Measurements from ENCODE around the gene ZNF516.

ZNF516 gene

DNA sequence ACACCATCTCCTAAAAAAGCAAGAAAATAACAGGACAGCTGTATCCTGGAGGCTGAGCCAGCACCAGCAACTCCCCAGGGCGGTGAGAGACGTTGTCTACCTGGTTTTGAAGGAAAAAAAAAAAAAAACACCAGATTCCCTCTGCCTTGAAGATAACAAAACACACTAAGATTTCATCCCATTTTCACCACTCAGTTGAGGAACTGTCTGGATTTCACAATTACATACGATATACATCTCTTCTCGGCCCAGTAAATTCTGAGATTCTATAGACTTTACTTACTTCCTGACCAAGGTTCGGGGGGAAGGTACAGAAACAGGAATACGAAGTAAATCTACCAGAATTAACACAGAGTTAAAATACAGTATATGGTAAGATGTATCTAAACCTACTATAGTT, 8.5 kb downstream of the ZNF516 start:
- H3K4me2 ChIP-seq (ENCODE audit: insufficient read depth, low read length, poor library complexity, severe bottlenecking): no peak overlapping the region
- H2AK5ac ChIP-seq (ENCODE audit: low read depth, low read length): no peak overlapping the region
- no peak overlapping the region for H3K18ac ChIP-seq (ENCODE audit: low read length)
- no peaks in the 10 kb centered on the region for H3K9me3 ChIP-seq (replicated peaks in 1 of 2; ENCODE audit: control insufficient read depth in 2 of 2, insufficient read depth in 1 of 2, low read depth in 1 of 2, low read length in 2 of 2)
- no peak overlapping the region for H3K14ac ChIP-seq (ENCODE audit: low read length)
- H2BK12ac ChIP-seq (ENCODE audit: low read length): no peak overlapping the region
- no peak overlapping the region for H2BK5ac ChIP-seq (ENCODE audit: low read length)
- H4K91ac ChIP-seq (ENCODE audit: low read depth, low read length, poor library complexity): no peak overlapping the region
- no peak overlapping the region for H3K4me3 ChIP-seq (ENCODE audit: low read length in 2 of 2)
- peaks cover 10 to 36% of the 10 kb centered on the region in 2 donors for H3K4me1 ChIP-seq (ENCODE audit: control insufficient read depth in 2 of 2, insufficient read depth in 1 of 2, low read depth in 1 of 2, low read length in 2 of 2)
- H4K8ac ChIP-seq (ENCODE audit: low read depth, low read length): no peak overlapping the region
- no peak for DNase-seq (ENCODE audit: low spot score)
- no peak overlapping the region for H3K23ac ChIP-seq (ENCODE audit: low read depth, low read length, poor library complexity)
- H3K4ac ChIP-seq (ENCODE audit: low read length): no peak overlapping the region
- no peak overlapping the region for H3K27ac ChIP-seq (replicated peaks; ENCODE audit: low read length)
- no peak overlapping the region for H2AFZ ChIP-seq (ENCODE audit: low read length)
- no peak overlapping the region for H3K9ac ChIP-seq (ENCODE audit: low read depth, low read length, poor library complexity)
- peaks cover 0 to 32% of the 10 kb centered on the region in 2 donors for H3K36me3 ChIP-seq (replicated peaks in 1 of 2; ENCODE audit: control insufficient read depth in 2 of 2, insufficient read depth in 2 of 2, low read length in 2 of 2)
- WGBS, 2 donors (ENCODE audit: extremely low coverage in 2 of 2, insufficient read length in 2 of 2, insufficient replicate concordance in 1 of 2): no CpG with 5 or more reads among the region's 6 CpGs
- no peaks in the 10 kb centered on the region for H3K27me3 ChIP-seq (ENCODE audit: control insufficient read depth in 3 of 3, insufficient read depth in 3 of 3, low read depth in 1 of 3, low read length in 3 of 3)
- H2BK120ac ChIP-seq (ENCODE audit: low read depth, low read length): no peak overlapping the region
- no peak overlapping the region for H2BK15ac ChIP-seq (ENCODE audit: low read length)
- H3K79me1 ChIP-seq (ENCODE audit: low read depth, low read length): peaks cover 4% of the 10 kb centered on the region

DNA sequence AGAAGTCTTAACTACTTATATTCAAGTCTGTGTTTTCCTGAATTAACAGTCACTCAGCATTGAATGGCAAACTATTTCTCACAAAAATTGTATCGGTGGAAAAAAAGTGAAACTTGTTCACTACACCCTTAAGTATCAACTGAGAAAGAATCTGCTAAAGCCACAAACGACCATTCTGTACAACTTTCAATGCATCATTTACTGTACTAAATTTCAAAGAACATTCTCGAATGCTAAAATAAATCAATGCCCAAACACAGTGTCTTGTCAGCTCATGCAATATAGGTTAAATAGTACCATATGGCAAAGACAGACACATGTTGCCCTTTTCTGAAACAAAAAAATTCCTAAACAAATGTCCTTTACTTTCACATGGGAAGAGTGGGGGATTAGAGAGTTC, 9.0 kb downstream of the ZNF516 start:
- WGBS, 2 donors (ENCODE audit: extremely low coverage in 2 of 2, insufficient read length in 2 of 2, insufficient replicate concordance in 1 of 2): no CpG with 5 or more reads among the region's 3 CpGs
- Histone ChIP-seq H3K4ac (ENCODE audit: low read length) (no peak overlapping the region), H2BK15ac (ENCODE audit: low read length) (no peak overlapping the region), H3K4me2 (ENCODE audit: insufficient read depth, low read length, poor library complexity, severe bottlenecking) (no peak overlapping the region), H3K27ac (replicated peaks; ENCODE audit: low read length) (no peak overlapping the region), H2AFZ (ENCODE audit: low read length) (no peak overlapping the region), H3K4me3 (ENCODE audit: low read length in 2 of 2) (no peak overlapping the region), H3K18ac (ENCODE audit: low read length) (no peak overlapping the region), H4K91ac (ENCODE audit: low read depth, low read length, poor library complexity) (no peak overlapping the region), H3K14ac (ENCODE audit: low read length) (no peak overlapping the region), H2BK5ac (ENCODE audit: low read length) (no peak overlapping the region), H3K79me1 (ENCODE audit: low read depth, low read length) (peaks cover 4% of the 10 kb centered on the region), H2BK120ac (ENCODE audit: low read depth, low read length) (no peak overlapping the region), H2BK12ac (ENCODE audit: low read length) (no peak overlapping the region), H3K27me3 (ENCODE audit: control insufficient read depth in 3 of 3, insufficient read depth in 3 of 3, low read depth in 1 of 3, low read length in 3 of 3) (no peaks in the 10 kb centered on the region), H4K8ac (ENCODE audit: low read depth, low read length) (no peak overlapping the region), H3K23ac (ENCODE audit: low read depth, low read length, poor library complexity) (no peak overlapping the region), H2AK5ac (ENCODE audit: low read depth, low read length) (no peak overlapping the region), H3K9ac (ENCODE audit: low read depth, low read length, poor library complexity) (no peak overlapping the region), H3K9me3 (replicated peaks in 1 of 2; ENCODE audit: control insufficient read depth in 2 of 2, insufficient read depth in 1 of 2, low read depth in 1 of 2, low read length in 2 of 2) (no peaks in the 10 kb centered on the region), H3K4me1 (ENCODE audit: control insufficient read depth in 2 of 2, insufficient read depth in 1 of 2, low read depth in 1 of 2, low read length in 2 of 2) (peaks cover 10 to 36% of the 10 kb centered on the region in 2 donors), H3K36me3 (replicated peaks in 1 of 2; ENCODE audit: control insufficient read depth in 2 of 2, insufficient read depth in 2 of 2, low read length in 2 of 2) (peaks cover 0 to 37% of the 10 kb centered on the region in 2 donors)
- DNase-seq (ENCODE audit: low spot score): no peak

DNA sequence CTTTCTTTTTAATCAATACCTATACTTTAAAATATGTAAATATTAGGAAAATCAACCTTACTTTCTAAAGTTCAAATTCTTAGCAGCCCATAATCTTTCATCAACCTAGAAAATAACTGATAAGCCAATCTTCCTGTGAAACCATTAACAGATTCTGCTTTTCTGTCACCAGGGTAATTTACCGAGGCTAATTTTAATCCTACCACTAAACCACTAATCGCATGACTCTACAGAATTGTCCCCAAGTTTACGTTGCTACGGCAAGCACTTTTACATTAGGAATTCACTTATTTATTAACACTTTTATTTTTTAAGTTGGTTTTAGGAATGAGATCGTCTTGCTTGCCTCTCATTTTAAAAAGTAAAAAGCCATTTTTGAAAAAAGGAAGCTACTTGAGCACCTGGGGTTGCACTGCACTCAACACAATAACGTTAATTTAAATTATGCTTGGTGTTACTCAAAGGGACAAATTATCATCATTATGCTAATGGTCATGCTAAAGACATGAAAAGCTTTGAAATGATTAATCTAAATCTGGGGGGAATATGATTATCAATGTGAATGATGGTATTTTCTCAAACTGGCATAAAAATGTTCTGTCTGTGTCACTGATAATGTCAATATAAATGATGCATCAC, 10.2 kb downstream of the ZNF516 start:
- Histone ChIP-seq H2BK12ac (ENCODE audit: low read length) (no peak overlapping the region), H2BK5ac (ENCODE audit: low read length) (no peak overlapping the region), H2BK120ac (ENCODE audit: low read depth, low read length) (no peak overlapping the region), H3K9me3 (replicated peaks in 1 of 2; ENCODE audit: control insufficient read depth in 2 of 2, insufficient read depth in 1 of 2, low read depth in 1 of 2, low read length in 2 of 2) (no peaks in the 10 kb centered on the region), H3K4ac (ENCODE audit: low read length) (no peak overlapping the region), H3K4me3 (ENCODE audit: low read length in 2 of 2) (no peak overlapping the region), H2AK5ac (ENCODE audit: low read depth, low read length) (no peak overlapping the region), H2AFZ (ENCODE audit: low read length) (no peak overlapping the region), H3K36me3 (replicated peaks in 1 of 2; ENCODE audit: control insufficient read depth in 2 of 2, insufficient read depth in 2 of 2, low read length in 2 of 2) (peaks cover 0 to 43% of the 10 kb centered on the region in 2 donors), H3K18ac (ENCODE audit: low read length) (no peak overlapping the region), H3K27me3 (ENCODE audit: control insufficient read depth in 3 of 3, insufficient read depth in 3 of 3, low read depth in 1 of 3, low read length in 3 of 3) (no peaks in the 10 kb centered on the region), H3K14ac (ENCODE audit: low read length) (no peak overlapping the region), H3K23ac (ENCODE audit: low read depth, low read length, poor library complexity) (no peak overlapping the region), H4K91ac (ENCODE audit: low read depth, low read length, poor library complexity) (no peak overlapping the region), H3K4me1 (ENCODE audit: control insufficient read depth in 2 of 2, insufficient read depth in 1 of 2, low read depth in 1 of 2, low read length in 2 of 2) (peaks cover 10 to 33% of the 10 kb centered on the region in 2 donors), H3K79me1 (ENCODE audit: low read depth, low read length) (peaks cover 8% of the 10 kb centered on the region), H3K9ac (ENCODE audit: low read depth, low read length, poor library complexity) (no peak overlapping the region), H3K4me2 (ENCODE audit: insufficient read depth, low read length, poor library complexity, severe bottlenecking) (no peak overlapping the region), H4K8ac (ENCODE audit: low read depth, low read length) (no peak overlapping the region), H2BK15ac (ENCODE audit: low read length) (no peak overlapping the region), H3K27ac (replicated peaks; ENCODE audit: low read length) (no peak overlapping the region)
- no CpG with 5 or more reads among the region's 6 CpGs for WGBS, 2 donors (ENCODE audit: extremely low coverage in 2 of 2, insufficient read length in 2 of 2, insufficient replicate concordance in 1 of 2)
- no peak for DNase-seq (ENCODE audit: low spot score)

DNA sequence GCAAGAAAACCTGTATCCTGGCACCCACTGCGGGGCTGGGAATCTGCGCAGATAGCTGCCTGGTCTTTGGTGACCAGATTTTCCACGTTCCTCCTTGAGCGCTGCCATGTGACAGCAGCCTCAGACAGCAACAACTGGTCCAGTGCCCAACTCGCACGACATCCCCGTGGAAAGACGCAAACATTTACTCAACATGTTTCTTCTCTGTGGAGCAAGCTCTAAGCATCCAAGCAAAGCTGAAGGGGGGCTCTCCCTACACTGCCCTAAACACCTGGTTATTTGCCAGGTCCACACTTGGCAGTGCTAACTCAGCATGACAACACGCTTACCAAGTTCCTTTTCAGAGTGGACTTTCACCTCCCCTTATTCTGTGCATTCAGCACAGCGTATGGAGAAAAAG, 11.3 kb downstream of the ZNF516 start:
- Histone ChIP-seq H3K27me3 (ENCODE audit: control insufficient read depth in 3 of 3, insufficient read depth in 3 of 3, low read depth in 1 of 3, low read length in 3 of 3) (no peaks in the 10 kb centered on the region), H3K4ac (ENCODE audit: low read length) (no peak overlapping the region), H3K27ac (replicated peaks; ENCODE audit: low read length) (no peak overlapping the region), H2BK120ac (ENCODE audit: low read depth, low read length) (no peak overlapping the region), H3K9ac (ENCODE audit: low read depth, low read length, poor library complexity) (no peak overlapping the region), H2AFZ (ENCODE audit: low read length) (no peak overlapping the region), H3K14ac (ENCODE audit: low read length) (no peak overlapping the region), H2BK12ac (ENCODE audit: low read length) (no peak overlapping the region), H3K4me1 (ENCODE audit: control insufficient read depth in 2 of 2, insufficient read depth in 1 of 2, low read depth in 1 of 2, low read length in 2 of 2) (peaks cover 16 to 27% of the 10 kb centered on the region in 2 donors), H4K91ac (ENCODE audit: low read depth, low read length, poor library complexity) (no peak overlapping the region), H3K79me1 (ENCODE audit: low read depth, low read length) (peaks cover 8% of the 10 kb centered on the region), H4K8ac (ENCODE audit: low read depth, low read length) (no peak overlapping the region), H3K4me3 (ENCODE audit: low read length in 2 of 2) (no peak overlapping the region), H3K23ac (ENCODE audit: low read depth, low read length, poor library complexity) (peak overlapping the region; percentile 12), H2BK5ac (ENCODE audit: low read length) (no peak overlapping the region), H3K36me3 (replicated peaks in 1 of 2; ENCODE audit: control insufficient read depth in 2 of 2, insufficient read depth in 2 of 2, low read length in 2 of 2) (peaks cover 0 to 50% of the 10 kb centered on the region in 2 donors), H2BK15ac (ENCODE audit: low read length) (no peak overlapping the region), H3K9me3 (replicated peaks in 1 of 2; ENCODE audit: control insufficient read depth in 2 of 2, insufficient read depth in 1 of 2, low read depth in 1 of 2, low read length in 2 of 2) (no peaks in the 10 kb centered on the region), H3K18ac (ENCODE audit: low read length) (no peak overlapping the region), H2AK5ac (ENCODE audit: low read depth, low read length) (no peak overlapping the region), H3K4me2 (ENCODE audit: insufficient read depth, low read length, poor library complexity, severe bottlenecking) (no peak overlapping the region)
- no peak for DNase-seq (ENCODE audit: low spot score)
- no CpG with 5 or more reads among the region's 10 CpGs for WGBS, 2 donors (ENCODE audit: extremely low coverage in 2 of 2, insufficient read length in 2 of 2, insufficient replicate concordance in 1 of 2)

Measured in neuronal stem cell (in vitro differentiated cells).